HS-5 (cell line): ENCODE data around the gene AQP9.
"Not testable (repeated sequence)": the region's sequence is repeated elsewhere in the genome, so short reads cannot be mapped to it uniquely, and the experiment has no call there.

Experiments
- DNase-seq: peaks from one replicate; pipeline ENCODE4 v3.0.0-alpha.2; 2012; ENCODE audit warnings: low read depth

The AQP9 gene

GRCh38 chr15:58182460-58183163 lies 44.4 kb downstream of the AQP9 start:
- no peak for DNase-seq

- no peak for DNase-seq
Observed at GRCh38 chr15:58185439-58185838, 47.3 kb downstream of the AQP9 start.

GRCh38 chr15:58189148-58189811 lies 51.1 kb downstream of the AQP9 start:
- DNase-seq: no peak

GRCh38 chr15:58190419-58190818 lies 52.2 kb downstream of the AQP9 start:
- DNase-seq: no peak

DNA sequence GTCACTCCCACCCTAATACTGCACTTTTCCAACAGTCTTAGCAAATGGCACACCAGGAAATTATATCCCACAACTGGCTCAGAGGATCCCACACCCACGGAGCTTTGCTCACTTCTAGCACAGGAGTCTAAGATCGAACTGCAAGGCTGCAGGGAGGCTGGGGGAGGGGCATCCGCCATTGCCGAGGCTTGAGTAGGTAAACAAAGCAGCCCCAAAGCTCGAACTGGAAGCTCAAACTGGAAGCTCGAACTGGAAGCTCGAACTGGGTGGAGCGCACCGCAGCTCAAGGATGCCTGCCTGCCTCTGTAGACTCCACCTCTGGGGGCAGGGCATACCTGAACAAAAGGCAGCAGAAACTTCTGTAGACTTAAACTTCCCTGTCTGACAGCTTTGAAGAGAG lies 55.5 kb downstream of the AQP9 start:
- not testable (repeated sequence) for DNase-seq

GRCh38 chr15:58200739-58201138 lies 62.6 kb downstream of the AQP9 start:
- DNase-seq: no peak

DNA sequence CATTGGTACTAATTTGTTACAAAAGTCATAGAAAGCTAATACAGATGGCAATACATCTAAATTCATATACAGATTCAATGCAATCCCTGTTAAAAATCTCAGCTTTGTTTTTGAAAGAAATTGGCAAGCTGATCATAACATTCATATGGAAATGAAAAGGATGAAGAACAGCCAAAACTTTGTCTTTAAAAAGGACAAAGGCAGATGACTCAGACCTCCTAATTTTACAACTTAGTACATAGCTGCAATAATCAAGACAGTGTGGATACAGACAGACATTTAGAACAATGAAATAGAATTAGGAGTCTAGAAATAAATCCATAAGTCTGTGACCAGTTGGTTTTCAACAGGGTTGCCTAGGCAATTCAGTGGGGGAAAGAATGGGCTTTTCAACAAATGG lies 63.3 kb downstream of the AQP9 start:
- DNase-seq: no peak

GRCh38 chr15:58203537-58203936 lies 65.4 kb downstream of the AQP9 start:
- DNase-seq: peak; percentile 97

GRCh38 chr15:58206151-58206550 lies 68.0 kb downstream of the AQP9 start:
- DNase-seq: no peak

GRCh38 chr15:58208217-58208616 lies 70.0 kb downstream of the AQP9 start:
- not testable (repeated sequence) for DNase-seq

- not testable (repeated sequence) for DNase-seq
Observed at GRCh38 chr15:58209007-58209481, 70.9 kb downstream of the AQP9 start.

DNA sequence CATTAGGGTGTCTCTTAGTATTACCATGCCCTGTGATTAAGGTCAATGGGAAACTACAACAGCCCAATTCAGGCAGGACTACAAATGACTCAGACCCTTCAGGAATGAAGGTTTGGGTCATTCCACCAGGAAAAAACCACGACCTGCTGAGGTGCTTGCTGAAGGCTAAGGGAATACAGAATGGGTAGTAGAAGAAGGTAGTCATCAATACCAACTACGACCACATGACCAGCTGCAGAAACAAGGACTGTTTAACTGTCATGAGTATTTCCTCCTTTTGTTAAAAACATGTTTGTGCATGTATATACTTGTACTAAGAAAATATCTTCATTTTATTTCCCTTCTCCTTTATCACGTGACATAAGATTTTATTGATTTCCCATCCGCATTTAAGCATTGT lies 71.8 kb downstream of the AQP9 start:
- not testable (repeated sequence) for DNase-seq

GRCh38 chr15:58212909-58213526 lies 74.8 kb downstream of the AQP9 start:
- DNase-seq: no peak

DNA sequence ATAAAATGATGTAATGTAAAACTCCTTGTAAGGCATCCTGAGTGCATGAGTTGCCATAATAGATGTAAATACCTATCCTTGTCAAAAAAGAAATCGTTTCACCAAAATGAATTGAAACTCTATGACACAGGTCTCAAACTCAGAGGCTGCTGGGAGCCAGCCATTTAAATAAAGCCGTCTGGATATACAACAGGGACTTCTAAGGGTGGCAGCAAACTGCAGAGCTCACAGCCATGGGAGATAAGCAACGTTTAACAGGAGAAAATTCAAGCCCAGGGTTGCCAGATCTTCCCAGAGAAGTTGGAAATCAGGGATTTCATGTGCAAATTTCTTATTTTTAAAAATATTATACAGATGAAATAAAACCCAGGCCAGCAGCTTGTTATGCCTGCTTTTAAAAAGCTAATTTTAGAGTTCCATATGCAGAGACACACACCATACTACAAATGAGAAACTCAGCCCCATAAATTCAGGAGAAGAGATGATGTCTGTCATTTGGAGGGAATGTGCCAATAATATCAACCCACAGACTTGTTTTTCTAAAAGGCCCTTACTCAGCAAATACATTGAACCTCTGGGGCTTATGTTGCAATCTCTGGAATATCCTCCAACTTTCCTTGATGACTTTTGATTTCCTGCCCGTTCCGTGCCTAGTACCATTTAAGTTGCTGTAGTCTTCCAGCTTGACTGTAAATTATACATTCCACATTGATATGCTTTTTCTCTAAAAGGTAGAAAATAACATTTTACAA lies 75.6 kb downstream of the AQP9 start:
- no peak for DNase-seq

DNA sequence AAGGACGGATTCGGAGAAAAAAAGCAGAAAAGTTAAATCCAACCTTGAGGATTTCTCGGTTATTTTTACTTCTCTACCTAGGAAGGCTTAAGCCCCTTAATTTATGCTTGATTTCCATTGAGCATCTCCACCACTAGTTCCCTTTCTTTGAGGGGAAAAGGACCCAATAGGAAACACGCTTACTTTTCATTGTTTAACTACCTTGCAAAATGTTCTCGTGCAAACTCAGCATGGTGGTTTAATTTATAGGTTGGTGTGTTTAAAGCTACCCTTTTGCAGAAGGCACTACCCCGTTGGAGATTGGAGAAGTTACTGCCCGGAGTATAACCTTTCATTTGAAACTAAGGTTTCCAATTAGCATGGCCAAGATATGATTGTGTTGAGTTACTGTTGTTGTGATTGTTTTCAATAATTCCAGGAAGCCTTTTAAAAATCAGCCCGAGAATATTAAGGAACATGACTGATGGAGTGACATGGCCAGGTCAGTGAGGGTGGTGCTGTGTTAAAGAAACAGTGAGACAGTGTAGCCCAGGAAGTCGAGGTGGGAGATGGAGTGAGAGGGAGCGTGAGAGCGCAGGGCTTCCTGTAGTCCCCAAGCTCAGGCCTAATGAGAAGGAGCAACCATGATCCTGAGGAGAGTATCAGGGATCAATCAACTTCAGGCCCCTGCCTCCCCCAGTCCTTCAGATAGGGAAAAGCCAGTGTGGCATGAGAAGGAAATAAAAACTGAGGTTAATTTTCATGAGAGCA lies 76.6 kb downstream of the AQP9 start:
- DNase-seq: no peak

GRCh38 chr15:58217460-58217859 lies 79.3 kb downstream of the AQP9 start:
- no peak for DNase-seq

DNA sequence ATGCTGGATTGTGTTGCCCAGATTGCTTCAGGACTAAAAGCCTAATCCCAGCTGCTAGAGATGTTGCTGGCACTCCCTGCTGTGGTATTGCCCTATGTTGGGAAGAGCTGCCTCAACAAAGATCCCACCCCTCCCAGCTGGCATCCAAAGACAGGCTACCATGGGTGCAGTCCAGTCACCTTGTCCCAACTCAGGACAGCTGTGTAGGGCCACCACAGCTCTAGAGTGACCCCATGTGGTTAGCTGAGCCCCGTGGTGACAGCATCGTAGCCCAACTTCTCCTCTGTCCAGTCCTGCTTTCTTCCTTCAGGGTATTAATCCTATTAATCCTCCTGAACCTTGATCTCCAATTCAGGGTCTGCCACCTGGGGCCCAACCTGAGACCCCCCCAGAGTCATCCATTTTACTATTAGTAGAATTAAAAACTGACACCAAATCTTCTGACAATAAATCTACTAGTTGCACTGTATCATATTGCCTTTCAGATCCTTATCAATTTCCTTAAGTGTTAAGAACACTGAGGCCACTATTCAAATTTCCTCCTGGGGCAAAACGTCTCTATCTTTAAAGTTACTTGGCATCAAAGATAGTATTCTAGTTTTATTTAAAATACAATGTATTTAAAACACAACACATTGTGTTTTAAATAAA lies 83.5 kb downstream of the AQP9 start:
- no peak for DNase-seq

GRCh38 chr15:58222679-58223078 lies 84.5 kb downstream of the AQP9 start:
- no peak for DNase-seq

DNA sequence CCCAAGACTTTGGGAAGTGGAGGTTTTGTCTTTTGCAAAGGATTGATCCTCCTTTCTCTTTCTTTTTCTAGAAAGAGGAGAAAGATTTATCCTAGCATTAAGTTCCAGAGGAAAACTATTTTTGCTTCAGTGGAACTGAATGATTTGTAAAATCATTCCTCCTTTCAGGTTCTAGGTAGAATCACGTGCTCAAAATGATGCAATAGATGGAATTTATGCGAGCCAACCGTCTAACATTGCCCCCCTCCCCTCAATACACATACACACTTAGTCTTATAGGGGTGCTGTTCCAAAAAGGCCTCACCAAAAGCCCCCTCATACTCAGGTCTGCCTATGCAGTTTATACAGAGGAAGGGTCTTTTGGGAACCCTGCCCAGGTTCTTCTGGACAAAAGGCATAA lies 85.3 kb downstream of the AQP9 start:
- DNase-seq: no peak

- DNase-seq: no peak
Observed at GRCh38 chr15:58224068-58224467, 85.9 kb downstream of the AQP9 start.
